ENCODE measurements around the gene GATA1.

GATA1 gene

DNA sequence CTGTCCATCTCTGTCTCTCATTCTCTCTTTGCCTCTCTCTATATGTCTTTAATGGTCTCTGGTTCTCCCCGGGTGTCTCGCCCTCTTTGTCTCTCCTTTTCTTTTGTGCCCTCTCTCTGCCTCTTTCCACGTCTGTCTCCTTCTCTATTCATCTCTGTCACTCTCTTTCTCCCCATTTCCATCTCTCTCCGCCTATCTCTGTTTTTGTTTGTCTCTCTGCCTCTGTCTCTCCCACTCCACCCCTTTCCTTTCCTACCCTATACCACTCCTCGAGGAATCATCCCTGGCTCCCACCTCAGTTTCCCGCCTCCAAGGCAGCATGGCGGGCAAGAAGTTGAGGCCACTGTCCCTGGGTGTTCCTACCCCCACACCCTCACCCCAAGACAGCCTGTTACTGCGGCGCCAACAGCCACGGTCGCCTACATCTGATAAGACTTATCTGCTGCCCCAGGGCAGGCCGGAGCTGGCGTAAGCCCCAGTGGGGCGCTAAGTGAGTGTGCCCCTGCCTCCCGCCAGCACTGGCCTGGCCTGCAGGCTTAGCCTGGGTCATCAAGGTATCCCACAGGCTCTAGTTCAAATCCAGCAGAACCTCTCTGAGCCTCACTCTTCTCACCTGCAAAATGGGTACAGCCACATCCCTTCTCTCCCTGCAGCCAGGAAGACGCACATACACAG, 713 bp upstream of the GATA1 start:
- DNase-seq: no peak

DNA sequence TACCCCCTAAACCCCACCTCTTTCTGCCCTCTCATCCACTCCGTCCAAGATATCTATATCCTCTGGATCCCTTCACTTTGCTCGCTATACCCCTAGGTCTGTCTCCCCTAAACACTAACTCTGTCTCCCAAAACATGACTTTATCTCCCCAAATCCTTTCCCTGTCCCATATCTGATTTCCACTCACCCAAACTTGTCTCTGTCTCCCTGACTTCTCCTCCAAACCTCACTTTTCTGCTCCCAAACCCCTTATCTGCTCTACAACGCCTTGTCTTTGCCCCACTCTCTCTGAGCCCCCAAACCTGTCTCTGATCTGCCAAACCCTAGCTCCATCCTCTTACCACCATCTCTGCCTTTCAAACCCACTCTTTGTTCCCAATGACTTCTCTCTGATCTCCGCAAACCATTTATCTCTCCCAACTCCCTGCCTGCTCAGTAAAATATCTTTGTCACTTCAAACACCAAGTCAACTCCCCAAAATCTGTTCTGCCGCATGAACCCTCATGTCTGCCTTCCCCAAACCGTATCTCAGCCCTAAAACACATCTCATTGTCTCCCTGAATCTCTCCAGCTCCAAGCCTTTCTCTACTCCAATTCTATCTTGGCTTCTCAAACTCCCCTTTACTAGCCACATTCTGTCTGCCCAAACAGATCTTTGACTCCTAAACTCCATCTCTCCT, 575 bp downstream of the GATA1 start:
- no peak for DNase-seq

DNA sequence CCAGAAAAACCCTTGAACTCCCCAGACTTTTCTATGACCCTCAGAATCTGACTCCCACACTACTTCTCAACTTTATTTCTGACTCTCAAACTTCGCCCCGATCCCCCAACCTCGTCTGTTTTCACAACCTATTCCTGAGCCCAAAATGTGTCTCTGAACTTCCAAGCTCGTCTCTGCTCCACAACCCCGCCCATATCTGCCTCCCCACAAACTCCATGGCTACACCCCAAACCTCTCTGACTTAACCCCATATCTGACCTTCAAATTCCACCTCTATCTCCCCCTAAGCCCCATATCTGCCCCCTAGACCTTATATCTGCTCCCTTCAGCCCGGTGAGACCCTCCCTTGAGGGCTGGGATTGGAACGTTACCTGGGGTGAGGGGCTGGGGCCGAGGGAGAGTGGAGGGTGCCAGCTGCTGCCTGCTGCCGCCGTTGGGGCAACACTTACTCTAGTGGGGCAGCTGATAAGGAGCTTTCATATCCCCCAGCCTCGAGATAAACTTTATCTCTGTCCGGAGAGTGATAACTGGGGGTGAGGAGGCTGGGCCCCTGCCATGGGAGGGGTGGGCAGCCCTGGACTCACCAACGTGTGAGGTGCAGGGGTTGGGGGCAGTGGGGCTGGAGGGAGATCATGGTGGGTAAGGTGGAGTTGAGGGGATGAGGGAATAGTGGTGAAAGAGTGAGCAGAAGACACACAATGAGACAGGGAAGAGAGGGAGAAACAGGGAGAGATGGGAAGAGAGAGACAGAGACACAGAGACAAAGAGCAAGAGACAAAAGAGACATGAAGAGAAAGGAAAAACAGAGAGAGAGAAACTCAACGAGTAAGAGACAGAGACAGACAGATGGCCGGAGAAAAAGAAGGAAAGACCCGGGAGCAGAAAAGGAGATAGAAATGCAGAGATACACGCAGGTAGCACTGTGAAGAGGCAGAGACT, 1.4 kb downstream of the GATA1 start:
- no peak for DNase-seq

DNA sequence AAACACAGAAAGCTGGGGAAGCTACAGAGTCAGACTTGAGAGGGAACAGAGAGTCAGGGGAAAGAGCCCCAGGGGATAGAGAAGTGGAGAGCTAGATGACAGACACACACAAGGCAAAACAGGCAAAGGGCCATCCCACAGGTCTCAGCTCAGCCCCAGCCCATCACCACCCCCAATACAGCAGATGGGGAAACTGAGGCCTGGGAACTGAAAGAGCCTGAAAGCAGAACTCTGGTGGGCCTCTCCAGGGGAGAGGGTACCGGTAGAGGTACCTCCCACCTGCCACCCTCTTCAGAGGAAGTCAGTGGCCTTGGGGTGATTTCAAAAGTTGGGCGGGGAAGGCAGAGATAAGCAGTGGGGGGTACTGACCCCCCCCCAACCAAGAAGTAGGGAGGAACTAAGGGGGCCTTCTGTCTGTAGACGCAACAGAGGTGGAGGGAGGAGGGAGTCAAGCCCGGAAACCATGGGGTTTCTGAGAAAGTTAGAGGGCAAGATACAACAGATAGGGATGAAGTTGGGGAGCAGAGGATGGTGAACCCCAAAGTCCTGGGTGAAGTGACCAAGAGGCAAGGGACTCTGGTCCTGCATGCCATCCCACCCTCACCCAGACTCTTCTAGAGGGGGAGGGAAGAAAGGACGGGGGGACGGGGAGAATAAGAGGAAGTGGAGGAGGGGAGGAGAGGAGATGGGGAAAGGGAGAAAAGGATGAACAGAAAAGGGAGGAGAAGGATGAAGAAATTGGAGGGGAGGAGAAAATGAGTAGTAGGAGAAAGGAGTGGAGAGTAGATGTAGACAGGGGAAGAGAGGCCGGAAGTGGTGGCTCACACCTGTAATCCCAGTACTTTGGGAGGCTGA, 3.2 kb downstream of the GATA1 start:
- peak; percentile 18 for DNase-seq

DNA sequence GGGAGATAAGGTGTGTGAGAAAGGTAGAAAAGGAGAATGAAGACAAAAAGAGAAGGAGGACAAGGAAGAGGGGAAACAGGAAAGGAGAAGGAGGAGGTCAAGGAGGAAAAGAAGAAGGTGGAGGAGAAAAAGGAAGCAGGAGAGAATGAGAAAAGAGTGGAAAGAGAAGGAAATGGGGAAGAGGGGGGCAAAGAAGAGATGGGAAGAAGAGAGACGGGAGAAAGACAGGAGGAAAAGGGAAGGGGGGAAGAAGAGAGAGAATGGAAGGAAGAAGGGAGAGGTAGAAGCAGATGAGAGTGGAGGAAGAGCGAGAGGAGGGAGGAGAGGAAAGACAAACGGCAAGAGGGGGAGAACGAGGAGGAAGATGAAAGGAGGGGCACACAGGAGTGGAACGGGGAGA, 4.1 kb downstream of the GATA1 start:
- DNase-seq: no peak

DNA sequence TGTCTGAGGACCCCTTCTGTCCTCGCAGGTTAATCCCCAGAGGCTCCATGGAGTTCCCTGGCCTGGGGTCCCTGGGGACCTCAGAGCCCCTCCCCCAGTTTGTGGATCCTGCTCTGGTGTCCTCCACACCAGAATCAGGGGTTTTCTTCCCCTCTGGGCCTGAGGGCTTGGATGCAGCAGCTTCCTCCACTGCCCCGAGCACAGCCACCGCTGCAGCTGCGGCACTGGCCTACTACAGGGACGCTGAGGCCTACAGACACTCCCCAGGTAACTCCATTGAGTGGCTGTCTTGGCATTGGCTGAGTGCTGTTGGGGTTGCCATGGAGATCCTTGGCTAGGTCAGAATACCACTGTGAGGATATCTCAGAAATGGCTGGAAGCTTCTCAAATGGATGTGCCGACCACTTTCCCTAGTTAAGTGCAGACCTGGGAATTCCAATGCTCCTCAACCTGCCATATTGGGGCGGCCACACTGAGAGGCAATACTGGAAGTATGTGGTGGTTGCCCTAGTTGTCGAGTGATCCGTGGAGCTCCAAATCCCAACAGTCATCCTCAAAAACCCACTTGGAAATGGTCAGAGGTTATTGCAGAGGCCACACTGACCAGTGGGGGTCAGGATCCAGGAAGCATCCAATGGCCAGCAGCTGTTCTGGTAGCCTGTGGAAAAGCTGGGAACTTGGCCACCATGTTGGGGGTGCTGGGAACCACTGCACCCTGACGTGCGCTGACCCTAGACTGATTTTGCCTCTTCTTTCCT, 4.9 kb downstream of the GATA1 start:
- no peak for DNase-seq

DNA sequence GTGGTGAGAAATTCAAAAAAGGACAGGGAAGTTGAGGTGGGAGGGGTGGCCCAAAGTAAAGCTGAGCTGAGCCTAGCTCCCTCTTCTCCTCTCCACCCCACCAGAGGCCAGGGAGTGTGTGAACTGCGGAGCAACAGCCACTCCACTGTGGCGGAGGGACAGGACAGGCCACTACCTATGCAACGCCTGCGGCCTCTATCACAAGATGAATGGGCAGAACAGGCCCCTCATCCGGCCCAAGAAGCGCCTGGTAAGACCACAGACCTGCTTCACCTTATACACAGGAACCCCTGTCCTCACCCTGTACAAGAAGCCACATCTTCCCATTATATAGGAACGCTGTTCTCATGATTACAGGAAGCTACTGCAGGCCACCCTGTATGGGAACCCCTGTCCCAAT, 5.8 kb downstream of the GATA1 start:
- no peak for DNase-seq

DNA sequence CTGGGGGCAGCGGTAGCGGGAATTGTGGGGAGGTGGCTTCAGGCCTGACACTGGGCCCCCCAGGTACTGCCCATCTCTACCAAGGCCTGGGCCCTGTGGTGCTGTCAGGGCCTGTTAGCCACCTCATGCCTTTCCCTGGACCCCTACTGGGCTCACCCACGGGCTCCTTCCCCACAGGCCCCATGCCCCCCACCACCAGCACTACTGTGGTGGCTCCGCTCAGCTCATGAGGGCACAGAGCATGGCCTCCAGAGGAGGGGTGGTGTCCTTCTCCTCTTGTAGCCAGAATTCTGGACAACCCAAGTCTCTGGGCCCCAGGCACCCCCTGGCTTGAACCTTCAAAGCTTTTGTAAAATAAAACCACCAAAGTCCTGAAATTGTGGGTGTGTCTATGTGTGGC, 7.5 kb downstream of the GATA1 start:
- no peak for DNase-seq

DNA sequence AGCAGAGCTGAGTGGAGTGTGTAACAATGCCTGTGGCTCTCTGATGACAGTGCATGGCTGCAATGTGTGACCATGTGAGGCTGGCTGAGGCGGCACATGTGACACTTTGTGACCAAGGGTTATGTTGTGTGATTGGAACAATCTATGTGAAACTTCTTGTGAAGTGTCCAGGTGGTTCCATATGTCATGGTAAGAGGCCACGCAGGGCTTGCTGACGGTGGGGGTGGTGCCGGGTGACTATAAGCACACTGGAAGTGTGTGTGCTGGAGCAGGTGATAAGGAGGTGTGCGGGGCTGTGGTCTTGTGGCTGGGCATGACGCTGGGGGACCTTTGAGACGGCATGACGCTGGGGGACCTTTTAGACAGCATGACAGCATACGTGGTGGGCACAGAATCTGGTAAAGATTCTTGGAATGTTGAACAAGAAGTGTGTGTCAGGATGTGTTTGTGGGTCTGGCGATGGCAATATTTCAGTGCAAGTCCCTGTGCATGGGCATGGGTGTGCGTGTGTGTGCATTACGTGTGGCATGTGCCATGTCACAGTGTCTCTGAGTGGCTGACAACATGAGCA, 8.0 kb downstream of the GATA1 start:
- DNase-seq: no peak

DNA sequence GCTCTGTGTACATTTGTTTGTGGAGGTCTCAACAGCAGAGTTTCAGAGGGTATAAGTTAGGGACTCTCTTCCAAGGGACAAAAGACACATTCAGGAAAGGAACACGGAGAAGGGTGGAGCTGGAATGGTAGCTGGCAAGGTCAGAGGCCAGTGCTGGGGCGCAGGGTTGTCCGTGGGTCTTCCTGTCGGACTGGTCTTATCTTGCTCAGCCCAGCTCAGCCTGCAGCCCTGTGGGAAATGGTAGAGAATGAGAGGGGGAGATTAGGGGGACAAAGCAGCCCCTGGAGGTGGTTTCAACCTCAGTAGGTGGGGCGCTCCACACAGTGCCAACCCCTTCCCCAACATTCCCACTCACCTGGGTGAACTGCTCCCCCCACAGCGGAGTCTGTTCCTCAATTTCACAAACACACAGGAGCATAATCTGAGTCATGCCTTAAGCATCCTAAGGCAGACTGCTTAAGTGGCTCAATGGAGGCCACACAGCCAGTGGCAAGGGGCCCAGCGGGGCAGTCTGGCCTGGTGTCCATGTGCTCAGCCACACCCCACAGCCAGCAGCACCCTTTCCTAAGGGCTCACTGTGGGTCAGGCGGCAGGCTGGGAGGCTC, 8.6 kb downstream of the GATA1 start:
- DNase-seq: no peak

DNA sequence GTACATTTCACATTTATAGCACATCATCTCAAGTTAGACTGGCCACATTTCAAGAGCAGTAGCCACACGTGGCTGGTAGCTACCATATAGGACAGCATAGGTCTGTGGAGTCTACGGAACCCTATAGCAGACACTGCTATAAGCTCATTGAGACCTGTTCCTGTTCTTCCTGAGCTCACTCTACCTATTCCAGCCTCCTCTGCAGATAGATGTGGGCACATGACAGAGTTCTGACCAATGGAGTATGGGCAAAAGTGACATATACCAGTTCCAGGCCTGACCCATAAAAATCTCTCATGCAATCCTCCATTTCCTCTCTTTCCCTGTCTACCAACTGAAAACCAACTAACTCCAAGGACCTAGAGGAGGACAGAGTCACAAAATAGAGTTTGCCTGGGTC, 11.9 kb downstream of the GATA1 start:
- no peak for DNase-seq

DNA sequence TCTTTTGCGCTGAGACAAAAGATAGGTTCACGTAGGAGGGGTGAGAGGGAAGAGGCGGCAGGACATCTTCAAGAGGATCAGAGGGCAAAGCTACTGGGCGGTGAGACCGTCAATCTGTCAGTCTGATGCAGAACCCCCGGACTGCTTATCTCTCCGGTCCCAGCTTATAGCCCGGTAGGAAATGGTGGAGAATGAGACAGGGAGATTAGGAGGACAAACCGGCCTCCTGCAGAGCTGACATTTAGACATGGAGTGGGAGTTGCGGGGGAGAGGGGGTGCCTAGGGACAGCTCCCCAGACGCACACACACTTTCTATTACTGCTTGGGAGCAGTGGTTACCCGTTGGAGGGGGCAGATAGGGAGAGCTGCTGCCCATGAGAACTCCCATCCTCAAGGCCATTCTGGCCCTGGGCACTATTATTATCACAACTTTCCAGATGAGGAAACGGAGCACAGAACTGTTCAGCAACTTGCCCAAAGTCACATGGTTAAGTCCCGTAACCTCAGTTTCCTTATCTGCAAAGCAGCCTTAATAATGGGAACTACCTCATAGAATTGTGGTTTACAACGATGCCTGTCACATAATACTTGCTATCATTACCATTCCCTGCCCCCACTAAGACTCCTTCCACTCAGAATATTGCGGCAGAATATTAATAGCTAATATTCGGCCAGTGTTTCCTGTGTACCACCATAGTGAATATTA, 14.3 kb downstream of the GATA1 start:
- DNase-seq: peak; percentile 38

DNA sequence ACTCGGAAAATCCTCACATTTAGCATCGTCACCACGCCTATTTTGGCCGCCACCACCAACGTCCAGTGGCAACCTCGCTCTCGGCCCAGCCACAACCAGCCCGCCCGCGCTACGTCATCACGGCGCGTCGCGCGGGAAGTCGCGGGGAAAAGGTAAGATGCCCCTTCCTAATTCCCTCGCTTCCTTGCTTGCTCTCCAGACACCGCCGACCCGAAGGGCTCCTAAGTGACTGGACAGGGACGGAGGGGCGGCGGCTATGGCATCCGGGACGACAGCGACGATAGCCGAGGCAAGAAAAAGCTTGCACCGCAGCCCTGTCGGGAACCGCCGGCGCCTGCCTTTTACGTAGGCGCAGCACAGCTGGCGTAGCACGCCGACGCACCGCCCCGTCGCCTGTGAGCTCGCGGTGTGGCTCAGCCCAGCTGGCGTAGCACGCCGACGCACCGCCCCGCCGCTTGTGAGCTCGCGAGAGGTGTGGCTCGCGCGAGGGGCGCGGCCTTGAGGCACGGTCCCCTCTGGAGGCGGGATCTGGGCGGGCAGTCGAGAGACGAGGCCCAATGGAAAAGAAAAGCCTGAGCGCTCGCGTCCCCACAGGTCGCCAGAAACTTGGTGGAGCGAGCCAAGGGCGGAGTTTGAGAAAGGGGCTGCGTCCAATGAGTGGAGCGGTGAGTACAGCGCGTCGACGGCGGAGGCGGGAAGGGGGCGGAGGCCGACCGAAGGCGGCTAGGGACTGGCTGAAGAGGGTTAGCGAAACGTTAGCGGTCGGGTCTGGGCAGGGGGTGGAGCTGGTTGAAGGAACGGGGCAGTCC, 15.1 kb downstream of the GATA1 start, which contains the start of gene HDAC6:
Gene HDAC6 (plus strand): TSS at position 788 of the 809 bp plus-strand sequence. CDS start 626 bp downstream, outside the sequence.
- peak; percentile 93 for DNase-seq

DNA sequence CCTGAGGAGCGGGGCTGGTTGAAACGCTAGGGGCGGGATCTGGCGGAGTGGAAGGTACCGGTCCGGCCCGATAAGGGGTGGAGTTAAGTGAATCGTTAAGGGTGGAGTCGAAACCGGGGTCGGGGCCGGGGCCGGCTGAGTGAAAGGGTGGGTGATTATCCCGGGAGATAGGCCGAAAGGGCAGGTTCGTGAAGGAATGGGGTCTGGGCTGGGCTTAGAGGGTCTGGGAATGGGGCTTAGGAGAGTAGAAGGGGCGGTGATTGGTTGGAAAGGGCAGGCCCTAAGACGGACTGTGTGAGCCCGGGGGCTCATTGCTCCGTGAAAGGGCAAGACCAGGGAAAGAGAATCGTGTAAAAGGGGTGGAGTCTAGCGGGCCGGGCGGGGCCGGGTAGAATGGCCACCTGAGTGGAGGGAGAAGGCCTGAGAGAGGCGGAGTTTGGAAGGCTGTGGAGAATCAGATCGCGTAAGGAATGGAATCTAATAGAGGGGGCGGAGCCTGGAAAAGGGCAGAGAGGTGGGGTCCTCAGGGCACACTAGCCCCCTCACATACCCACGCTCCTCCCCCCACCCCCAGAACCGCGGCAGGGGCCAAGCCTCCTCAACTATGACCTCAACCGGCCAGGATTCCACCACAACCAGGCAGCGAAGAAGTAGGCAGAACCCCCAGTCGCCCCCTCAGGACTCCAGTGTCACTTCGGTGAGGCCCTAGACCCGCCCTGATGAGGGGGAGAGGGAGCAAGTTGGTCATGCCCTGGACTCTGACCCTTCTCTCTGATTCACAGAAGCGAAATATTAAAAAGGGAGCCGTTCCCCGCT, 15.9 kb downstream of the GATA1 start:
- DNase-seq: peak; percentile 20

DNA sequence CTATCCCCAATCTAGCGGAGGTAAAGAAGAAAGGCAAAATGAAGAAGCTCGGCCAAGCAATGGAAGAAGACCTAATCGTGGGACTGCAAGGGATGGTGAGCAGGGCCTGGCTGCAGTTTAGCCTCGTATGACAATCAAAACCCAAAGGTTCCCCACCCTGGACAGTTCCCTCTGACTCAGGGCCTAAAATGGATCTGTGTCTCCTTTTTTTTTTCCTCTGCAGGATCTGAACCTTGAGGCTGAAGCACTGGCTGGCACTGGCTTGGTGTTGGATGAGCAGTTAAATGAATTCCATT, 16.5 kb downstream of the GATA1 start:
- DNase-seq: no peak

DNA sequence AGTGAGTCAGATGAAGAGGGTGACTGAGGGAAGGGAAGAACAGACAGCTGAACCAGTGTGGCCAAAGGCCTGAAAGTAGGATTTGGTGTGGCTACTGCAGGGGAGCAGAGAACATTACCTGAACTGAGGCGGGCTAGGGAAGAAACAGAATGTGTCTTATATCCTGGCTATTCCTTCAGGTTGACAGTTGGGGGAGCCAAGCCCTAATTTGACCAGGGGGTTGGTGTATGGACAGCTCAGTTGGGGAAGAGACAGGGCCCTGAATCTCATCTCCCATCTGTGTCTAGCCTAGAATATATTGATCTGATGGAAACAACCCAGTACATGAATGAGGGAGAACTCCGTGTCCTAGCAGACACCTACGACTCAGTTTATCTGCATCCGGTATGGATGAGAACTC, 19.7 kb downstream of the GATA1 start:
- no peak for DNase-seq

DNA sequence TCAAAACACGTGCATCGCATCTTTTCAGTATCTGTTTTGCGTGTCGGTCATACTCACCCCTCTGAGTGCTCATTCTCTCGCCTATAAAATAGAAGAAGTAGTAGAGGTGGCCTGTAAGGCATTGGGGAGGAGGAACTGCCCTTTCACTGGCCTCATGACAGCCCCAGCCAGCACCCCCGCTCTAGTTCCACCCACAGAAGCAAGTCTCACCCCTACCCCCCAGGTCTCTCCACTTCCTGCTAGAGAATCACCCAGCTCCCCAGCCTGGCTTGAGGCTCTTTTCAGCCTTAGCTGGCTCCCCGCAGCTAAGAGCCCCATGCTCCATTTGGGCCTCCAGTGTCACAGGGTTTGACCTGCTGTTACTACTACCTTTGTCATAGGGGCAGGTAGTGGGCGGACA, 27.3 kb downstream of the GATA1 start:
- no peak for DNase-seq

DNA sequence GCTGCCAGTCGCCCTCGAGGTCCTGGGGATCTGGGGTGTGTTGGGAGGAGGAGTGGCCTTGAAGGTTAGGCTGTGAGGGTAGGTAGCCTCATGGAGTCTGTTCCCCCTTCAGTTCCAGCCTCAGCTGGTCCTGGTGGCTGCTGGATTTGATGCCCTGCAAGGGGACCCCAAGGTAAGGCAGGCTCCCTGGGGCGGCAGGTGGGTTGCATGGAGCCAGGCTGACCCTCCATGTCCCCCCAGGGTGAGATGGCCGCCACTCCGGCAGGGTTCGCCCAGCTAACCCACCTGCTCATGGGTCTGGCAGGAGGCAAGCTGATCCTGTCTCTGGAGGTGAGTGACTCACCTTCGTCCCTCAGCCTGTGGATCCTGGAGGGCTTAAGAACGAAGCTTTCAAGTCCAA, 28.3 kb downstream of the GATA1 start:
- DNase-seq: no peak

DNA sequence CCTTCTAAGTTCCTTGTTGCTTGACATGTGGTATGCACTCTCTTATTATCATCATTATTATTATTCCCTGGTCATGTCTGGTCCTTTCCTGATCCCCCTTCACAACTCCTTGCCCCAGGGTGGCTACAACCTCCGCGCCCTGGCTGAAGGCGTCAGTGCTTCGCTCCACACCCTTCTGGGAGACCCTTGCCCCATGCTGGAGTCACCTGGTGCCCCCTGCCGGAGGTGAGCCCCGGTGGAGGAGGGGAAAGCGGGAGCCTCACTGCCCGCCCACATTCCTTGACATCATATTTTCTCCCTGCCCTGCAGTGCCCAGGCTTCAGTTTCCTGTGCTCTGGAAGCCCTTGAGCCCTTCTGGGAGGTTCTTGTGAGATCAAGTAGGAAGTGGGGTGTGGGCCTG, 28.9 kb downstream of the GATA1 start:
- no peak for DNase-seq

All from GF-D8 (cell line).